Mesenchymal stem cell (in vitro differentiated cells and primary cell): ENCODE measurements around the gene PURA.

Source experiments
- DNase-seq: peaks from one replicate; pipeline ENCODE4 v3.0.0-alpha.2; 2013
- H2AFZ ChIP-seq: one replicate; pipeline ENCODE4 v1.6.1; 2013; ENCODE audit warnings: low read depth, mild to moderate bottlenecking, control low read depth, inconsistent platforms, low read length, moderate library complexity
- H2AK5ac ChIP-seq: 2 replicates; pipeline ENCODE4 v1.6.1; 2013; ENCODE audit warnings: low read length, moderate library complexity, mild to moderate bottlenecking, inconsistent platforms; ENCODE audit not compliant: severe bottlenecking
- H2BK120ac ChIP-seq: one replicate; pipeline ENCODE4 v1.6.1; 2013; ENCODE audit warnings: low read depth, mild to moderate bottlenecking, inconsistent platforms, low read length, moderate library complexity
- H2BK12ac ChIP-seq, 2 experiments: one replicate each; pipeline ENCODE4 v1.6.1; 2013; ENCODE audit warnings: inconsistent platforms in 2 of 2, low read length in 2 of 2, mild to moderate bottlenecking in 2 of 2, moderate library complexity in 2 of 2, control low read depth in 1 of 2
- H2BK15ac ChIP-seq: one replicate; pipeline ENCODE4 v1.6.1; 2013; ENCODE audit warnings: mild to moderate bottlenecking, low read depth, inconsistent platforms; ENCODE audit not compliant: poor library complexity, severe bottlenecking
- H2BK5ac ChIP-seq: 2 replicates; pipeline ENCODE4 v1.6.1; 2013; ENCODE audit warnings: low read depth, mild to moderate bottlenecking, low read length, control low read depth, inconsistent platforms; ENCODE audit not compliant: poor library complexity, severe bottlenecking
- H3K14ac ChIP-seq, 2 experiments: one replicate each; pipeline ENCODE4 v1.6.1; 2013; ENCODE audit warnings: inconsistent platforms in 2 of 2, low read length in 2 of 2, control low read depth in 1 of 2, mild to moderate bottlenecking in 1 of 2, moderate library complexity in 1 of 2
- H3K18ac ChIP-seq, 2 experiments: one replicate each; pipeline ENCODE4 v1.6.1; 2013; ENCODE audit warnings: inconsistent platforms in 2 of 2, low read length in 2 of 2, control low read depth in 1 of 2, low read depth in 1 of 2, mild to moderate bottlenecking in 1 of 2
- H3K23ac ChIP-seq, 2 experiments: one replicate each; pipeline ENCODE4 v1.6.1; 2013; ENCODE audit warnings: inconsistent platforms in 2 of 2, low read length in 2 of 2, mild to moderate bottlenecking in 2 of 2, moderate library complexity in 2 of 2, control low read depth in 1 of 2
- H3K27ac ChIP-seq: 2 replicates; pipeline ENCODE4 v1.5.1; 2013; ENCODE audit warnings: mild to moderate bottlenecking, moderate library complexity, low read length, control low read depth, inconsistent platforms; ENCODE audit not compliant: poor library complexity, severe bottlenecking
- H3K27me3 ChIP-seq, 2 experiments: 2 replicates each; pipeline versions ENCODE4 v1.6.1 to v1.7.0; 2013; ENCODE audit warnings: low read length in 2 of 2, mild to moderate bottlenecking in 2 of 2, moderate library complexity in 2 of 2, control low read depth in 1 of 2, inconsistent platforms in 1 of 2; ENCODE audit not compliant: control insufficient read depth in 1 of 2, insufficient read depth in 1 of 2
- H3K36me3 ChIP-seq, 2 experiments: 2 replicates each; pipeline versions ENCODE4 v1.6.1 to v1.7.0; 2013; ENCODE audit warnings: low read length in 2 of 2, control low read depth in 1 of 2, inconsistent platforms in 1 of 2, low read depth in 1 of 2, mild to moderate bottlenecking in 1 of 2; ENCODE audit not compliant: insufficient read depth in 2 of 2, control insufficient read depth in 1 of 2
- H3K4ac ChIP-seq, 2 experiments: one replicate each; pipeline ENCODE4 v1.6.1; 2013; ENCODE audit warnings: inconsistent platforms in 2 of 2, low read length in 2 of 2, mild to moderate bottlenecking in 2 of 2, moderate library complexity in 2 of 2, control low read depth in 1 of 2, low read depth in 1 of 2
- H3K4me1 ChIP-seq: 2 replicates; pipeline ENCODE4 v1.6.1; 2013; ENCODE audit warnings: low read depth, low read length, control low read depth; ENCODE audit not compliant: control insufficient read depth, insufficient read depth
- H3K4me2 ChIP-seq: 2 replicates; pipeline ENCODE4 v1.6.1; 2013; ENCODE audit warnings: low read length, mild to moderate bottlenecking, inconsistent platforms; ENCODE audit not compliant: poor library complexity, severe bottlenecking
- H3K4me3 ChIP-seq, 2 experiments: 2 replicates each; pipeline versions ENCODE4 v1.5.1 to v1.7.0; 2013; ENCODE audit warnings: low read length in 2 of 2, mild to moderate bottlenecking in 2 of 2, control low read depth in 1 of 2, low read depth in 1 of 2; ENCODE audit not compliant: insufficient read depth in 1 of 2
- H3K79me1 ChIP-seq: replicated peaks from 2 replicates; pipeline ENCODE4 v1.6.1; 2013; ENCODE audit warnings: mild to moderate bottlenecking, control low read depth, low read length, inconsistent platforms; ENCODE audit not compliant: poor library complexity, severe bottlenecking
- H3K9ac ChIP-seq: 2 replicates; pipeline ENCODE4 v1.7.0; 2013; ENCODE audit warnings: mild to moderate bottlenecking, low read length, moderate library complexity
- H3K9me3 ChIP-seq: 2 replicates; pipeline ENCODE4 v1.7.0; 2013; ENCODE audit warnings: mild to moderate bottlenecking, low read length; ENCODE audit not compliant: control insufficient read depth
- H4K8ac ChIP-seq: one replicate; pipeline ENCODE4 v1.6.1; 2013; ENCODE audit warnings: inconsistent platforms, mild to moderate bottlenecking, low read length, moderate library complexity
- H4K91ac ChIP-seq: one replicate; pipeline ENCODE4 v1.6.1; 2013; ENCODE audit warnings: mild to moderate bottlenecking, low read length, inconsistent platforms
- WGBS: methylation state at CpG from one replicate; pipeline ENCODE4 v1.1.7; 2013; ENCODE audit warnings: mixed read lengths; 5-methylcytosine and 5-hydroxymethylcytosine counted together

The PURA gene

DNA sequence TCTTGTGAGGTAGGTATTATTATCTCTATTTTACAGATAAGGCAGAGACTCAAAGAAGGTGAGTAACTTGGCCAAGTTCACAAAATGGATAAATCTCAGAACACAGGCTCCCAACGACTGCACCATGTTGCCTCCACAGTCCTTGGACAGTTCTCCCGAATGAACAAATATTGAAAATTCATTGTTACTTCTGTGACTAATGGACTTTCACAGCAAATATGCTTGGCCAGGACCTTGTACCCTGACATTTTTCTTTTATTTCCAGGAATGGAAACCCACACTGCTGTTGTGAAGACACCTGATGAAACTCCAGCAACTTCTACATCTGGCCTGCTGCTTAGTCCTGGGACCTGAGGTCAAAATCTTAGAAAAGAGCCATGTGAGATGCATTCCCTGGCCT is 58.6 kb downstream of the PURA start:
- H3K18ac ChIP-seq: no peak overlapping the region
- peaks cover 0 to 22% of the 10 kb centered on the region in 2 experiments for H3K27me3 ChIP-seq
- 84% methylated on average over 2 of the region's 2 CpGs for WGBS

DNA sequence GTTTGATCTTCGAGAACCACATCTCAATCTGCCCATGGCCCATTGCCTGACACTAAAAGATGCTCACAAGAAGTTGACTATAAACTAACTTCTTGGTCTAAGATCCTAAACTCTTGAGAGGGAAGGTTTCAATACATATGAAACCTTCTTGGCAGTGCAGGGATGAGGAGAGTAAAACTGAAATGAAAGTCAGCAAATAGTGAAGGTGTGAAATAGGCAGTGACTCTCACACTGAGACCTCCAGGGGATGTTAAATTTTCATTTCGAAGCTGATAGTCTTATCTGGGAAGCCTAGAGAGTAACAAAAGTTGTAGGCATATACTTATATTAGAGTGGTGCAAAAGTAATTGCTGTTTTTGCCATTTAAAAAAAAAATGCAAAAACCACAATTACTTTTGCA is 60.1 kb downstream of the PURA start:
- H2AFZ ChIP-seq: no peak overlapping the region
- H2AK5ac ChIP-seq: no peak overlapping the region

More for the DNA sequence above, 58.6 kb downstream of the PURA start:
- Histone ChIP-seq H4K8ac (no peak overlapping the region), H2AFZ (no peak overlapping the region), H3K27ac (no peak overlapping the region), H2AK5ac (no peak overlapping the region), H3K14ac (no peak overlapping the region), H3K36me3 (peaks cover 0 to 5% of the 10 kb centered on the region in 2 experiments), H2BK15ac (no peak overlapping the region), H3K4ac (no peak overlapping the region), H4K91ac (no peak overlapping the region), H2BK5ac (no peak overlapping the region), H2BK12ac (no peak overlapping the region), H3K4me1 (peaks cover 6% of the 10 kb centered on the region), H3K9ac (no peak overlapping the region), H3K23ac (no peak overlapping the region), H3K9me3 (no peaks in the 10 kb centered on the region), H2BK120ac (no peak overlapping the region), H3K4me3 (no peak overlapping the region), H3K79me1 (no peaks in the 10 kb centered on the region), H3K4me2 (no peak overlapping the region)
- no peak for DNase-seq

DNA sequence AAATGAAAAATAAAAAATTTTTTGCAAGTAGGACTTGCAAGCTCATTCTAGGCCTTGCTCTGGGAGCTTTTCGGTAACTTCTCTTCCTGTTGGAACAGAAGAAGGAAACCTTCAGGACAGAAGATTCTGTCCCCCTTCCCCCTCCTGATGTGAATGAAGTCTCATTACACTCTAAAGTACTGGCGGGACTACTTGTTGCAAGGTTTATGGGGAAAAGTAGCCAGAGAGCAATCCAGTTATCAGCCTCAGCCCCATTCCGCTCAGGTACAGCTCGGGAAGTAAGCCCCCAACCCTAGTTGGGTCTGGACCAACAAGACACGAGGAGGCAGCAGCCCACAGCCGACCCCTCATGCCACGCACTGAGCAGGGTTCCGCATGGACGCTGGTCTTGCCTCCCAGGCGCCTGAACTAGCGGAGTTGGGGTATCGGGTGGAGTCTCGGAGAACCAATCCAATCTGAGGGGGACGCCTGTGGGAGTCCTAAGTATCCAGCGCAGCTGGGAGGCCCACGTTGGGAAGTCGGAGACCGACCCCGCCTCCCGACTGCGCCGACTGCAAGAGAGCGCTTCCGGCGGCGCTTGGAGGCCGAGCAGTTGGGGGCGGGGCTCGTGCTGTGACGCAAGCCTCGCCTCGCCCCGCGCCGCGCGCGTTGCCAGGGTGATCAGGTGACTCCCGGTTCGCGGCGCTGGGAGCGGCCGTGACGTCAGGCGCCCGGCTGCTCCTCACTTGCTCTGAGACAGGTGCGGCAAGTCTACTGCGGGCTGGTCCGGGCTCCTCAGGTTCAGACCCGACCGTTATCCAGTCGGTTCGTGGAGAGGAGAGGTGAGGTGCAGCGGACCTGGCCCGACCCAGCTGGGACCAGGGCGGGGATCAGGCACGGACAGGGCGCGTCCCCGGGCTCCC is 60.8 kb downstream of the PURA start, which contains the start of gene CYSTM1:
Gene CYSTM1, plus strand, starts transcription at position 724 of the 902 bp plus-strand sequence. CDS start 19,278 bp downstream, outside the sequence.
- Histone ChIP-seq H3K14ac (peak within 1 kb of the TSS in 1 of 2 experiments; percentile 75), H2BK12ac (peak within 1 kb of the TSS; percentile 79 to 86), H2BK15ac (peak within 1 kb of the TSS; percentile 65), H2BK5ac (no peak within 1 kb of the TSS), H3K27me3 (peaks cover 0 to 22% of the 10 kb centered on the region in 2 experiments), H3K23ac (peak within 1 kb of the TSS in 1 of 2 experiments; percentile 86), H3K4me1 (peaks cover 6% of the 10 kb centered on the region), H3K36me3 (peaks cover 0 to 5% of the 10 kb centered on the region in 2 experiments), H3K27ac (peak within 1 kb of the TSS; percentile 4), H3K4me3 (peak within 1 kb of the TSS; percentile 67 to 82), H2BK120ac (peak within 1 kb of the TSS; percentile 54), H3K79me1 (no peaks in the 10 kb centered on the region), H3K18ac (peak within 1 kb of the TSS; percentile 80 to 85), H3K4ac (peak within 1 kb of the TSS; percentile 73 to 88), H3K4me2 (peak within 1 kb of the TSS; percentile 99), H2AK5ac (no peak within 1 kb of the TSS), H3K9me3 (no peaks in the 10 kb centered on the region), H2AFZ (peak within 1 kb of the TSS; percentile 97), H3K9ac (peak within 1 kb of the TSS; percentile 97), H4K8ac (peak within 1 kb of the TSS; percentile 100), H4K91ac (peak within 1 kb of the TSS; percentile 98)
- 5% methylated on average over 54 of the region's 61 CpGs for WGBS
- DNase-seq: peak; percentile 95

More for the DNA sequence above, 60.1 kb downstream of the PURA start:
- no peak overlapping the region for H3K23ac ChIP-seq
- WGBS: 100% methylated on average over 1 of the region's 2 CpGs
- no peak for DNase-seq
- H3K36me3 ChIP-seq: peaks cover 0 to 5% of the 10 kb centered on the region in 2 experiments
- no peak overlapping the region for H3K18ac ChIP-seq
- H3K79me1 ChIP-seq: no peaks in the 10 kb centered on the region
- H2BK15ac ChIP-seq: no peak overlapping the region
- H3K27ac ChIP-seq: no peak overlapping the region
- no peak overlapping the region for H2BK120ac ChIP-seq
- H3K4ac ChIP-seq: no peak overlapping the region
- H4K8ac ChIP-seq: no peak overlapping the region
- H2BK12ac ChIP-seq: no peak overlapping the region
- H3K14ac ChIP-seq: no peak overlapping the region
- no peaks in the 10 kb centered on the region for H3K9me3 ChIP-seq
- peaks cover 0 to 22% of the 10 kb centered on the region in 2 experiments for H3K27me3 ChIP-seq
- H3K4me2 ChIP-seq: no peak overlapping the region
- peaks cover 6% of the 10 kb centered on the region for H3K4me1 ChIP-seq
- no peak overlapping the region for H2BK5ac ChIP-seq
- H4K91ac ChIP-seq: no peak overlapping the region
- no peak overlapping the region for H3K9ac ChIP-seq
- H3K4me3 ChIP-seq: no peak overlapping the region
